ENCODE measurements around the gene ZBTB22.
"Not testable (repeated sequence)": the region's sequence is repeated elsewhere in the genome, so short reads cannot be mapped to it uniquely, and the experiment has no call there.

Gene ZBTB22

DNA sequence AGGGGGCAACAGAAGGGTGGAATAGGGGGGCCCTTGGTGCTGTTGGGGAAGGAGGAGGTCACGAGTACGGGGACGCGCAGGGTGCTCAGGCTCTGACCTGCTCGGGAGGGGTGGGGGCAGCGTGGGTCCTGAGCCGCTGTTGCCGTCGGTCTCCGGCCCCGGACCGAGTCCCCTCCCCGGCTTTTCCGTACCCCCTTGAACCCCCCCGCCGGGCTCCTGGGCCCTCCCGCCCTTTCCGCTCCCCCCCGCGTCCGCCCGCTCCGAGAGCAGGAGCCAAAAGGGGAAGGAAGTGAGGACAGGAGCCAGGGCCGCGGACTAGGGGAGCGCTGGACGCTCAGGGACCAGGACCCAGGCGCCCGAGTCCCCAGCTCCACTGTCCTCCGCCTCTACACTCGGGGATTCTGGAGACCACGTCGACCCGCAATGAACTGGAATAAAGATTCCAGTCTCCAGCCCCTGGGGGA, 18.7 kb downstream of the ZBTB22 start, which contains the start of gene RGL2:
TSS of gene RGL2 (minus strand) at position 170 of the 464 bp plus-strand sequence. CDS start 332 bp downstream, outside the sequence.
- DNase-seq = peak; percentile 57

DNA sequence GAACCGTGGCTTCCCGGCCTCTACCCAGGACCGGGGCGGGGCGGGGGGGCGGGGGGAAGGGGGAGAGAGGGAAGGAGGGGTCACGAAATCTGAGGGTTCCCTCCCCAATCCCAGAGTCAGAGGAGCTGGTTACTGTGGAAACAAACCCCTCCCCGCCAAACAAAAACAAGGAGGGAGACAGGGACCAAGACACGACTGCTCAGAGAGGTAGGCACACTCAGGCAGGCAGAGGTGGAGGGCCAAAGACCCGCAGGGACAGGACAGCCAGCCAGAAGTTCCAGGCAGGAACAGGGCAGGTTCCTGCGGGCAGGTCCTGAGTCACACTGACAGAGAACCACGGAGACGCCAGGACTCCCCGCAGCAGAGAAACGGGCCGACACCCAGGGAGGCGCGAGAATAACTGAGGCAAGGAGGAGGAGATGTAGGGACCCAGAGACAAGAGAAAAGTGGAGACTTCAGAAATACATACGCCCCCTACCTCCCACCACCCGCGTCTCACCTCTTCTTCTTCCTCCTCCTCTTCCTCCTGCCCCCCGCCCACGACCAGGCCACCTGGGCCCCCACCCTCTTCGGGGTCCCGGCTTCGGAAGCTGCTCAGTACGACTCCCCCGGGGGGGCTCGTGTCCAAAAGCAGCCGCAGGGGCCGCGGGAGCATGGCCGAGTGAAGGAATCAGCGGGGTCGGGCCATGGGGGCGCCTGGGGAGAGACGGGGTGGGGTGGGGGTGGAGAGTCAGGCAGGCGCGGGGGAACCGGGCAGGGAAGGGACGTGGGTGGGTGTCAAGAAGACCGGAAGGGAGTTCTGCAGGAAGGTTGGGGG, 19.4 kb downstream of the ZBTB22 start:
- DNase-seq = peak; percentile 42

DNA sequence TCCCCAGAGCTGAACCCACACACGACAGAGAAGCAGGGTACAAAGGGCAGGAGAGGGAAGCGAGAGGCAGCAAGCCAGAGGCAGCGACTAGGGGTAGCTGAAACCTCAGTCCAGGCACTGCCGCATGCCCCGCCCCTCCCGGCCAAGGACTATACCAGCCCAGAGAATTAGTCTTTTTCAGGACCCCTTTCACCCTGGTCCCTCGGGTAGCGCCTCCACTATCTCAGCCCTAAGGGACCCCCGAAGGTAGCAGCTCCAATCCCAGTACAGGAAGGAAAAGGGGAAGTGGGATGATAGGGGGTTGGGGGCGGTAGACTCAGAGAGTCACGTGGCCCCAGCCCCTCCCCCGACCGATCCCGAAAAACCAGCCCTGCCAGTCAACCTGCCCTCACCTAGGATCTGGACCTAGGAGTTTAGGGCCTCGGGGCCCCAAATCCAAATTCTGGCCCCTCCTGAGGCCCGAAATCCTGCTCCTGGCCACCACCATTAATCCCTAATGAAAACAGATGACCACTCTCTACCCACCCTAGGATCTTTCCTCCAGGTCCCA, 20.1 kb downstream of the ZBTB22 start:
- DNase-seq = no peak

DNA sequence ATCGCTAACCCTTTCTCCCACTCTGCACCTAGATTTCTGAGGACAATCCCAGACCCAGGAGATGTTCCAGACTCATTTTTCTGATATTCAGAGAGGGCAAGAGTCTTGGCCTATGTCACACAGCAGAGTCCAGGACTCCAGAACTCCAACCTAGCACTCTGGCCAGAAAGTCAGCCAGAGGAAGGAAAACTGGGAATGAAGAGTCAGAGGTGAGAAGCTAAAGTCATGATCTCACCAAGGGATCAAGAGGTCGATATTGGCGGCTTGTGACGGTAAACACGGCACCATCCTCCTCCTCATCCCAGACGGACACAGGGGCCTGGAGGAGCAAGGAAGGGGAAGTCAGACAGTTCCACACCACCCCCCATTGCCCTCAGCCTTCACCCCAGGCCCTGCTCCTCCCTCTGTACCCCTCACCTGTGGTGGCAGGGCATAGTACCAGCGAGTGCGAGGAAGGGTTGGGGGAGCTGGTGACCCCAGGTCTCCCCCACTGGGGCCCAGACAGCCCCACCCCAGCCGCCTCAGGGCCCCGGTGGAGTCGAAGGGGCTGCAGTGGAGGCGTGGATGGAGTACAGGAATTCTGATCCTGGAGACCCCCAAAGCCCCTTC, 20.6 kb downstream of the ZBTB22 start:
- no peak for DNase-seq

DNA sequence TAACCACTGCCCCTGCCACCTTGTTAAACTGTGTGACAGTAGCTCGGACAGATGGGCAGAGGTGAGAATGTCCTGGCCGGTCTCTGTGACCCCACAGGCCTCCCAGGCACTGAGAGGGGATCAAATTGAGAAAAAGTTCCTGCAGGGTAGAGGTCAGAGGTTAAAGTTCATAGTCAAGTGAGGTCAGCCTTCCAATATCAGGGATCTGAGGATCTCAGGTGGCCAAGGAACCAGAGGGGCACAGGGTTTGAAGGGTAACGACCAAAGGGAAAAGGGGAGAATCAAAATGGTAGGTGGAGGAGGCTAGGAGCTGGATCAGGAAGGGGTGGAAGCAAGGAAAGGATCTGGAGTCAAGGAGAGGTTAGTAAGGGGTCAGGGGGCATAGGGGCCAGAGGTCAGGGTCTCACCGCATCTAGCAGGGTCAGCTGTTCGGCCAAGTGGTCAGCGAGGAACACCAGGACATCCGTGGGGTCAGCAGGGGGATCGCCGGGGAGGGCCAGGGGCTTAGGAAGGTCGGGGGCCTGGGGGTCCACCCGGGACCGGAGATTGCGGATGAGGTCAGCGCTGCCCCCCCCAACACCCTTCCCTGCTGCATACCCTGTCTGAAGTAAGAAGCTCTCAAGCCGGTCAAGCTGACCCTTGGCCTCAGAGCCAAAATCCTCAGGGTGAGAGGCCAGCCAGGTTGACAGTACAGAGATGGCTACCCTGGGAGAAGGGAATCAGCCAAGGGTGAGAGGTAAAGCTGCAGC, 21.7 kb downstream of the ZBTB22 start:
- DNase-seq = no peak

DNA sequence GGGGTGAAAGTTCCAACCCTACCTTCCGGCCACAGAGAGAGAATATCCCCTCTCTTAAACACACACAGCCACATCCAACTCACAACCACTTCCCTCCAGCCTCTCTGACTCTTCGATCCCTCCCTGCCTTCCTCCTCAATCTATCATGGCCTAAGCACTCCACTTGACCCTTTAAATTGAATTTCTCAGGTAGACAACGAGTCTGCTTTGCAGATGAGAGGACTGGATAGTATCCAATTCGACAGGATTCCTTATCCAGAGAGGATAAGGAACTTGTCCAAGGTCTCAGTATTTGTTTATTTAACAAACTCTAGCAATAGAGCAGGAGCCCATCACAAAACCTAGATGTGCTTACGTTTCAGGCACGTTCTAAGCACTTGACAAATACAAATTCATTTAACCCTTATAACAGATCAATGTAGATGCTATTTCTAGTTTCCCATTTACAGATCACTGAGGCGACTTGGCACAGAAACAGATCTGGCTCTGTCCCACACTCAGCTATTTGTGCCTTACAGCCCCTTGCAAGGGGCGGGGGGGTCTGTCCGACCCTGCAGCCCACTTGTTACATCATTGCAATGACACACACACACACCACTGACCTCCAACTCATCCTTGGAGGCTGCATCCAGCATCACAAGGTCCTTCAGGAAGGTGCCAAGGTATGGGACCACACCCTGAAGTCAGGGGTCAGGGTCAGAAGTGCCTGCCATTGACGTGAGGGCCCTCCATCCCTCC, 23.3 kb downstream of the ZBTB22 start:
- DNase-seq = no peak

DNA sequence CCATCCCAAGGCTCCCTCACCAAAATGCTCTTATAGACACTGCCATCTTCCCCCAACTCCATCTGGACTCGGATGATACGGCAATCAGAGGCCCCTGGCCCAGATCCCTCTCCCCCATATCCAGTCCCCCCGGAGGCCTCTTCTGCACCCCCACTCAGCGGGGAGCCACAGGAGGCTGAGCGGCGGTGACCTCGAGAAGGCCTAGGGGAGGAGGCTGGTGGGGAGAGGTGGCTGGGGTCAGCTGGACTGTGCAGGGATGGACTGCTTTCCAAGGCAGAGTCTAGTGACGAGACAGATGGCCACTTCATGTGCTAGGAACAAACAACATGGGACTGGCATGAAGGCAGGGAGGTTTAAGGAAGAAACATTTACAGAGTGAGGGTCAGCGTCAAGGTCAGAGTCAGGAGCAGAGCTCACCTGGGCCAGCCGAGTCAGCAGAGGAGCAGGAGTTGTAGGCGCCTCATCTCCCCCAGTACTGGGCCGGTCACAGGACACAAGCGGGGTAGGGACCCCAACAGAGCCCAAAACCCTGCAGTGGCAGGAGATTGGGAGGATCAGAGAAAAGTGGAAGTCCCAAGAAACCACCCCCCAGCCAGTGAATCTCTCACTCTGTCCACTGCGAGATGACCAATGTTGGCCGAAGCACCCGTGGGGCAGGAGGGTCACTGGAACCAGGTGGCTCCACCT, 24.4 kb downstream of the ZBTB22 start:
- no peak for DNase-seq

DNA sequence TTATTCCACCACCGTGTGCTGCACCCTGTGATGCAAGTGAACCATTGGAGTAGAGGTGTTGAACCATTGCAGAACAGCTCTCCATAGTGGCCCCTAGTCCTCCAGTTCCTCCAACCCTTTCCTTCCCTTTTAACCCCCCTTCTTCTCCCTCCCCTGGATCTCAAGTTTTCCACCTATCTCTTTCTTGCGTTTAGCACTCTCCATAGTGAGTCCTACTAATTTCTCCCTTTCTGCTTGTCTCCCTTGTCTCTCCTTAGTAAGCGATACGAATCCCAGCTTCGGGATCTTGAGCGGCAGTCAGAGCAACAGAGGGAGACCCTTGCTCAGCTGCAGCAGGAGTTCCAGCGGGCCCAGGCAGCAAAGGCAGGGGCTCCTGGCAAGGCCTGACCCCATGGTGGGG, 27.1 kb downstream of the ZBTB22 start:
- no peak for DNase-seq

DNA sequence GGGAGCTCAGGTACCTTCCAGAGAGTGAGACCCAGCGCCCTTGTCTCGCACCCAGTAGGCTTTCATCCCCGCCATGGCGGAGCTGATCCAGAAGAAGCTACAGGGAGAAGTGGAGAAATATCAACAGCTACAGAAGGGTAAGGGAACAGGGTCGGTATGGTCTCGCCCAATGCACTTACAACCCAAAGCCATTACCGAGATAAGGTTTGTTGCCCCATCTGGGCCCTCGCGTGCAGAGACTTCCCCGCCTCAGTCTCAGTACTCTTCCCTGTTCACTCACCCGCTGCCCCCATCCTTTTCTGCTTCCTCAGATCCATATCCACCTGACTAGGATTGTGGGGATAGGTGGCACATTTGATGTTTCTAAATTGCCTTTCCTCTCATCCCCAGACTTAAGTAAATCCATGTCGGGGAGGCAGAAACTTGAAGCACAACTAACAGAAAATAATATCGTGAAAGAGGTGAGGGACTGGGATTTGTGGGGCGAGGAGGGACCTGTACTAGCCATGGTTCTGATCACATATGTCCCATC, 27.7 kb downstream of the ZBTB22 start:
- DNase-seq = no peak

DNA sequence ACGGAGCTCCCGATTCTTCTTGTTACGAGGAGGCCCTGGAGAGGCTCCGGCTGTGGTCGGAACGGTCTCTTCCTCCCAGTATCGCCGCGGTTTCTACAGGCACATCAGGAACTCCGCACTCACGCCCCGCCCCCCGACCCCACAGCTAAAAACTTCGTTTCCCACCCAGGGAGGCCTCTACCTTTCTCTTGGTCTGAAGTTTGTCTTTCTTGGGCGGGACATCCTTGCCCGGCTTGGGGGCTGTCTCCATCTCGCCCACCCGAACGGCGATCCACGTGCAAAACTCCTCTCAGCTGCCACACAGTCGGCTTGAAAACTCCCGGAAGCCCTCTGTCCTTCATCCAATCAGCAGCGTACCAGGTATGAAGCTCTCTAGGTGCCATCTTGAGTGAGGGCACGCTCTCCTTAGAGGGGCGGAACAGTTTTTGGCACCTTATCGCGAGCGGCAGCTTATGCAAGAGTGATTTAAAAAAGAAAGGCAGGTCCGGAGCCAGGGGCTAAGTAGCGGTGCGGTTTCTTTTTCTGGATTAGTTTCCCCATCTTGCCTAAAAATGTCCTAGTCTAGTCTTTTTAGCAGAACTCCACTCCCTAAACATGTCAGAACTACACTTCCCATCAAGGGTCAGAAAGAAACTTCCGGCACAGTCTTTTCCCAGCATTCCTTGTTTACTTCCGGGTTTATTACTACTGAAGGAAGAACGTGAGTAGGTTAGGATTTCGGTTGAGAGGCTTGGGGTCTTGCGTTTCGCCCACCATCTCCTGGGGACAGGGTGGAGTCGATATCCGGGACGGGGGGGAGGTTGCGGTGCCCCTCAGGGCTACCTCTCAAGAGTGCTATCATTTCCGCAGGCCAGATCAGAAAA, 28.4 kb downstream of the ZBTB22 start, which contains the start of the genes PFDN6 and WDR46:
TSS of gene PFDN6 (plus strand) at position 681 of the 863 bp plus-strand sequence. CDS start 256 bp downstream, outside the sequence.
TSS of gene WDR46 (minus strand) at position 319 of the 863 bp plus-strand sequence. CDS start at position 250, 69 bp downstream.
- peak; percentile 66 for DNase-seq

DNA sequence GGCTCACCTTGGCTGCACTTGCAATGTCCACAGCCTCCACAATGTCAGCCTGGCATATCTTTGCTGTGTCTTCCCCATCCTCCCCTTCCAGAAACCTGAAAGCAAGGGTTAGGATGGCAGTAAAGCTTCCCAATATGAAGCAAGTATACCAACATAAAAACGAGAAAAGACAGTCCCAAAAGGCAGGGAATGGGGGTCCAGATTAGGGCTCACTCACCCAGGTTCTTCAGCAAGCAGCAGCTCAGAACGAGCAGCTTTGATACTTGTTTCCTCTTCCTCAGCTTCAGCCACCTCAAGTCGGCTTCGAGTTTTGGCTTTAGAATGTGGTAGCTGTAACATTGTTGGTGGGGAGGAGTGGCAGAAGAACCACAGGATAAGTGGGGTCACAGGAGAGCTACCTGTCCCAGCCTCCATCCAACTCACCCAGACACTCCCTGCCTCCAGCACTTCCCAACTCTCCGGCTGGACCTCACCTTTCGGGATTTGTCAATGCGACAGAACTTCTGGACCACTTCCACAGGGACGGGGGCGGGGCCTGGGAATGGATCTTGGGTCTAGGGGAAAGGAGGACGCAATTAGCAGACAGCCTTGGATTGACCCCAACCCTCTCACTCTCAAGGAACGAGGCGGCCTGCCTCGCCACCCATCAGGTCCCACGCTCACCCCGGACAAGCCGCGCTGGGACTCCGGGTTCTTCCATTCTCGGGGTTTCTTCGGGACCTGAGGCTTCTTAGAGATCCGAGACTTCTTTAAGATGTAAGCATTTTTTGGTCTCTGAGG, 29.2 kb downstream of the ZBTB22 start:
- no peak for DNase-seq

DNA sequence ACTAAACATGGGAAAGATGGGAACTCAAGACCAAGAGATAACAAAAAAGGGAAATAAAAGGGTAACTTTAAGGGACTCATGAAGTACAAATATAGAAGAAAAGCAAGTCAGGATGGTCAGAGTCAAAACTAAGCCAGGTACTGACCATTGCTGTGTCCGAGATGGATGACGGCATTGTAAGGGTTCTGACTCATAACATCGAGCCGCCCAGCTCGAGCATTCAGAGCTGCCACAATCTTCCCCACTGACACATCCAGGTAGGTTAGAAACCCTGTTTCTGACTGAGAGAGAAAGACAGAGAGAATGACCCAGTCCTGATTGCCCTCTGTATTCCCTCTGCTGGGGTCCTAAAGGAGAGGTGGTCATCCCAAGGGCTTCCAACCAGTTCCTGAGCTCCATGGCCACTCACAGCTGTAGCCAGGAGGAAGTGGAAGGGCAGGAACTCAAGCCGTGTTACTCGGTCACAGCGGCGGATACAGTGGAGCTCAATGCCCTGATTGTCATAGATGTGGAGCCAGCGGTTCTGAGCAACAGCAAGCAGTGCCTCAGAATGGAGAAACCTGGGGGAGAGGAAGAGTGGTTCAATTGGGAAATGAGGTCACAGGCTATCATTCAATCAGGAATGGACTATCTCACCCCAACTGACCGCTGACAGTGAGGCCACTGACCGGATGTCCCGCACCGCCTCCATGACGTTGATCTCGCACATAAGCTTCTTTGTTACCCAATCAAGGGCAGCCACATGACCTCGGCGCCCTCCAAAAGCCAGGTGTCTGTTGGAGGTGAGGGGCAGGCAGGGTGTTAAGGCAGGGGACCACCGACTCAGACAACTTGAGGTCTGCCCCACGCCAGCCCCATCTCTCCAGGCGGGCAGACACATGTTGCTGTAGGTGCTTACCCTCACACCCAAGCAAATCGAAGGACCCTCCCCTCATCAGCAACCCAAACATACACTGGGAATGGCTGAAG, 30.3 kb downstream of the ZBTB22 start:
- DNase-seq = no peak

DNA sequence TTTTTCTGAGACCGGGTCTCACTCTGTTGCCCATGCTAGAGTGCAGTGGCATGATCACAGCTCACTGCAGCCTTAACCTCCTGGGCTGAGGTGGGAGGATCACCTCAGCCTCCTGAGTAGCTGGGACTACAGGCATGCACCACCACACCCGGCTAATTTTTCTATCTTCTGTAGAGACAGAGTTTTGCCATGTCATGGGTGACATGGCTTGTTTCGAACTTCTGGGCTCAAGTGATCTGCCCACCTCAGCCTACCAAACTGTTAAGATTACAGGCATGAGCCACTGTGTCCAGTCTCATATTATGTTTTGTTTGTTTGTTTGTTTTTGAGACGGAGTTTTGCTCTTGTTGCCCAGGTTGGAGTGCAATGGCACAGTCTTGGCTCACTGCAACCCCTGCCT, 32.3 kb downstream of the ZBTB22 start:
- not testable (repeated sequence) for DNase-seq

DNA sequence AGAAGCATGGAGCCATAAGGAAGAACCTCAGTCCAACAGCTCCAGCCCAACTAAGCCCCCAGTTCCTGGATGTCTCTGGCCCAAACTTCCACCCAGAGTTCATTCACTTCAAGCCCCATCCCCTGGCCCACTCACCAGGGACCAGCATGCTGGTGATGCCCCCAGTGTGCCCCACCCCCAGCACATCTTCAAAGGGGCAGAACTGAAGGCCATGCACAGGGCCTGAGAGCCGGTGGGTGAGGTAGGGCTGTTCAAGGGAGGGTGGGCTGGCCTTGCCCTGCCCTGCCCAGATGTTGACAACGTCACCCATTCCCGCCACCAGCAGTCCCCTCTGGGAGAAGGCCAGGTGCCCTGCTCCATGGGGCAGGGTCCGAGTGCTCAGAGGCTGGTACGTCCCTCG, 37.0 kb downstream of the ZBTB22 start:
- no peak for DNase-seq

DNA sequence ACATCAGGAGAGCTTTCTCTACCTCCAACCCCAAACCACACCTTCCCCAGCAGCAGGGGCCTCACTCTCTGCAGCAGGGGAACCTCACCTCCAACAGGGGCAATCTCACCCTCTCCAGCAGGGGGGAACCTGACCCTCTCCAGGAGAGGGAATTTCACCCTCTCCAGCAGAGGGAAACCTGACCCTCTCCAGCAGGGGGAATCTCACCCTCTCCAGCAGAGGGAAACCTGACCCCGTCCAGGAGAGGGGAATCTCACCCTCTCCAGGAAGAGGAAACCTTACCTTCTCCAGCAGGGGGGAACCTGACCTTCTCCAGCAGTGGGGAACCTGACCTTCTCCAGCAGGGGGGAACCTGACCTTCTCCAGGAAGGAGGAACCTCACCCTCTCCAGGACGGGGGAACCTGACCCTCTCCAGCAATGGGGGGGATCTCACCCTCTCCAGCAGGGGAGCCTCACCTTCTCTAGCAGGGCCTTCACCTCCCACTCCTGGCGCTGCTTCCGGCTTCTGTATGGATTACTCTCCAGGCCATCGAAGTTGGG, 37.5 kb downstream of the ZBTB22 start:
- no peak for DNase-seq

DNA sequence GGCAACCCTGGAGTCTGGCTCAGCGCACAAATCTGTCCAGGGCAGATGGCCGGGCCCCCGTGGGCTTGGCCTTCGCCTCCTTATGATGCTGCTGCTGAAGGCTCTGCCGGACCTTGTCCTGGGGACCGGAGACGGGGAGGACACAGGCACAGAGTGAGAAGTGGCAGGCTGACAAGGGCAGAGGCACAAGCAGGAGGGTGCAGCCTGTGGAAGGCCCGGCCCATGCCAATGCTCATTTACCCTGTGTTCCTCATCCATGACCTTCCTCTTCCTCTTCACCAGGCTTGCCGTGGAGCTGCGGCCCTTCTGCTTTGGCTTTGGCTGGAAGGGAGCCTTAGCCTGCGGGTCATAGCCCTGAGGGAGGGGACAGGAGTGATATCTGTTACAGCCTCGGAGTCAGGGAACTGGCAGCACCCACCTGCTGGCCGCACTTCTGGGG, 38.3 kb downstream of the ZBTB22 start:
- DNase-seq = no peak

DNA sequence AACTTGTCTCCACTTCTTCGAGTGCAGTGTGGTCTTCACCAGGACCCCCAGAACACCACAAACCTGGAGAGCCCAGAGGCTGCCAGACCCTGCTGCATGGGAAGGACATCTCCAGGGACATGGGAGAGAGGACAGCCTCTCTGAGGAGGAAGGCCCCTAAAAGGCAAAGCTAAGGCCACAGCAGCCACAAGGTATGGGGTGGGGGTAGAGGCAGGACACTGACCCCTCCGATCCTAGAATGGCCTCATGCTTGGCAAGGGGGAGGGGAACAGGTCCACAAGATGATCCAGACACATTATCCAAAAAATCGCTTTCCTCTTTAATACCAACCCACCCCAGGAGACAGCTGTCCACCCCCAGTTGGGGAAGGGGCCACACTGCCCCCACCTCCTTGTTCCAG, 38.7 kb downstream of the ZBTB22 start:
- DNase-seq = no peak

DNA sequence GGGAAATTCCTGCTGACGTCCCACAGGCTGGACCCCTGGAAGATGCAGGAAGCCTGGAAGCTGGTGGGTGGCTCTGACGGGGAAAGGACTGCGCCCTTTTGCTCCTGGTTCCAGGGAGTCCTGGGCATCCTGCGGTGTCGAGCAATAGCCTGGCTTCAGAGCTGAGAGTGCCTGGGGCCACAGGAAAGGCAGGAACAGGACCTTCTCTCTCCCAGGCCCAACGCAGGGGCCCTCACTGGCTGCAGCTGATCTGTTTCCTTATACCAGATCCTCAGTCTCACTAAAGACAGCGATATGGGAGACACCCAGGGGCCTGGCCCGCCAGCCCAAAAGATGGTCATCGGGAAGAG, 39.2 kb downstream of the ZBTB22 start:
- DNase-seq = no peak
